Measurements from ENCODE around the gene NUDCD3. TPM values are rescaled to one million over a fixed set of nuclear protein-coding genes. Genes with fewer than 3 reads are reported as not detected.

Gene NUDCD3
- total and polyA plus RNA-seq, 4 donors = 15.4 to 30.7 (median 24.3) TPM

- no peaks in the 10 kb centered on the region for H3K9me3 ChIP-seq (ENCODE audit: control insufficient read depth in 4 of 4, low read length in 3 of 4)
- DNase-seq (ENCODE audit: low spot score) = peak; percentile 16
- peaks cover 9 to 73% (median 33%) of the 10 kb centered on the region in 4 donors for H3K36me3 ChIP-seq (ENCODE audit: control insufficient read depth in 4 of 4, insufficient read depth in 3 of 4, low read depth in 1 of 4, low read length in 3 of 4)
- H3K27me3 ChIP-seq (ENCODE audit: control insufficient read depth in 4 of 4, insufficient read depth in 4 of 4, low read length in 3 of 4) = no peaks in the 10 kb centered on the region
- TF ChIP-seq YY1 (IDR thresholded peaks at IDR 0.05) (no peak), ZBTB33 (IDR thresholded peaks at IDR 0.05) (no peak), RXRA (IDR thresholded peaks at IDR 0.05) (no peak), NR2F2 (IDR thresholded peaks at IDR 0.05) (no peak)
- H3K27ac ChIP-seq (ENCODE audit: low read depth in 1 of 2, low read length in 2 of 2) = no peak overlapping the region
- no peak overlapping the region for H3K4me3 ChIP-seq (ENCODE audit: low read depth in 1 of 3, low read length in 3 of 3)
- WGBS = 96% methylated on average over 14 of the region's 14 CpGs
- no peak overlapping the region for H3K9ac ChIP-seq (ENCODE audit: low read depth in 1 of 2, low read length in 2 of 2)
- no peaks in the 10 kb centered on the region for H3K4me1 ChIP-seq (ENCODE audit: control insufficient read depth in 4 of 4, insufficient read depth in 4 of 4, low read length in 3 of 4)
These were observed 102.1 kb downstream of the NUDCD3 start for GRCh38 chr7:44388089-44388970.

GRCh38 chr7:44387389-44387788 lies 103.1 kb downstream of the NUDCD3 start:
- DNase-seq (ENCODE audit: low spot score) = no peak
- Histone ChIP-seq H3K9ac (ENCODE audit: low read depth in 1 of 2, low read length in 2 of 2) (no peak overlapping the region), H3K4me1 (ENCODE audit: control insufficient read depth in 4 of 4, insufficient read depth in 4 of 4, low read length in 3 of 4) (no peaks in the 10 kb centered on the region), H3K27ac (ENCODE audit: low read depth in 1 of 2, low read length in 2 of 2) (no peak overlapping the region), H3K27me3 (ENCODE audit: control insufficient read depth in 4 of 4, insufficient read depth in 4 of 4, low read length in 3 of 4) (no peaks in the 10 kb centered on the region), H3K36me3 (ENCODE audit: control insufficient read depth in 4 of 4, insufficient read depth in 3 of 4, low read depth in 1 of 4, low read length in 3 of 4) (peaks cover 9 to 74% (median 32%) of the 10 kb centered on the region in 4 donors), H3K4me3 (ENCODE audit: low read depth in 1 of 3, low read length in 3 of 3) (no peak overlapping the region), H3K9me3 (ENCODE audit: control insufficient read depth in 4 of 4, low read length in 3 of 4) (no peaks in the 10 kb centered on the region)
- WGBS = 80% methylated on average over 2 of the region's 2 CpGs
- TF ChIP-seq REST (IDR thresholded peaks at IDR 0.05) (no peak), JUND (IDR thresholded peaks at IDR 0.05) (no peak), GABPA (IDR thresholded peaks at IDR 0.05 in 1 of 2, conservative IDR thresholded peaks at IDR 0.05 in 1 of 2) (no peak), RAD21 (IDR thresholded peaks at IDR 0.05) (no peak), NR2F2 (IDR thresholded peaks at IDR 0.05) (no peak), EGR1 (IDR thresholded peaks at IDR 0.05; ENCODE audit: low read depth in 2 of 2) (no peak), CTCF (IDR thresholded peaks at IDR 0.05; ENCODE audit: low read depth, low read length, missing input control) (no peak), YY1 (IDR thresholded peaks at IDR 0.05) (no peak), FOXA1 (IDR thresholded peaks at IDR 0.05) (no peak), ATF3 (IDR thresholded peaks at IDR 0.05) (no peak), FOXA2 (IDR thresholded peaks at IDR 0.05) (no peak), RXRA (IDR thresholded peaks at IDR 0.05) (no peak), MAX (IDR thresholded peaks at IDR 0.05) (no peak), HNF4G (IDR thresholded peaks at IDR 0.05) (no peak), TAF1 (conservative IDR thresholded peaks at IDR 0.05) (no peak), SP1 (IDR thresholded peaks at IDR 0.05) (no peak), HNF4A (conservative IDR thresholded peaks at IDR 0.05) (no peak), ZBTB33 (IDR thresholded peaks at IDR 0.05) (no peak)

Measured in liver (tissue), 9 donors.